NCI-H1105 treated with DMSO at 0.1 percent for 48 hours (cell line): Measurements from ENCODE around the gene ZNF428.
"Not testable (repeated sequence)": the region's sequence is repeated elsewhere in the genome, so short reads cannot be mapped to it uniquely, and the experiment has no call there.

ENCODE experiments used
- DNase-seq: peaks from one replicate; lab custom pipeline; 2025; lab: John Stamatoyannopoulos, UW

ZNF428 gene

GRCh38 chr19:43616954-43617353 lies 2.5 kb downstream of the ZNF428 start:
- DNase-seq = no peak

- DNase-seq = no peak
Observed at GRCh38 chr19:43616306-43616705, 3.1 kb downstream of the ZNF428 start.

GRCh38 chr19:43612374-43612773 lies 7.1 kb downstream of the ZNF428 start:
- no peak for DNase-seq

GRCh38 chr19:43611788-43612187 lies 7.6 kb downstream of the ZNF428 start, which contains the start of gene SRRM5:
Gene SRRM5, plus strand, starts transcription at chr19:43612088. Its CDS starts 34 bp downstream, at chr19:43612122.
- DNase-seq = no peak

GRCh38 chr19:43610493-43610892 lies 8.9 kb downstream of the ZNF428 start:
- no peak for DNase-seq

GRCh38 chr19:43609872-43610271 lies 9.6 kb downstream of the ZNF428 start:
- DNase-seq = no peak

GRCh38 chr19:43607238-43608205 lies 11.9 kb downstream of the ZNF428 start:
- no peak for DNase-seq

- DNase-seq = peak; percentile 60
Observed at GRCh38 chr19:43606569-43607229, 12.7 kb downstream of the ZNF428 start.

GRCh38 chr19:43605875-43606568 lies 13.4 kb downstream of the ZNF428 start:
- DNase-seq = peak; percentile 78

GRCh38 chr19:43600326-43600725 lies 19.1 kb downstream of the ZNF428 start:
- not testable (repeated sequence) for DNase-seq

GRCh38 chr19:43599635-43600295 lies 19.7 kb downstream of the ZNF428 start:
- DNase-seq = no peak

GRCh38 chr19:43598445-43599240 lies 20.8 kb downstream of the ZNF428 start:
- no peak for DNase-seq

- DNase-seq = no peak
Observed at GRCh38 chr19:43597876-43598275, 21.6 kb downstream of the ZNF428 start.

GRCh38 chr19:43596842-43597461 lies 22.5 kb downstream of the ZNF428 start:
- no peak for DNase-seq

- DNase-seq = peak; percentile 99
Observed at GRCh38 chr19:43595999-43596841, 23.2 kb downstream of the ZNF428 start, which contains the start of the genes IRGQ and ZNF576. Gene IRGQ, minus strand, starts transcription at chr19:43596134. Its CDS starts 796 bp downstream, at chr19:43595338. Gene ZNF576, plus strand, starts transcription at chr19:43596595. Its CDS starts 514 bp downstream, at chr19:43597109.

- DNase-seq = no peak
Observed at GRCh38 chr19:43595605-43595998, 23.8 kb downstream of the ZNF428 start.

GRCh38 chr19:43594710-43595604 lies 24.5 kb downstream of the ZNF428 start:
- peak; percentile 44 for DNase-seq

- DNase-seq = no peak
Observed at GRCh38 chr19:43594081-43594697, 25.2 kb downstream of the ZNF428 start.
